Spleen (tissue), 11 donors: Measurements from ENCODE around the gene ZNF814. TPM values are rescaled to one million over a fixed set of nuclear protein-coding genes. Genes with fewer than 3 reads are reported as not detected.

Experiments used
- DNase-seq: peaks from one replicate; pipeline ENCODE4 v3.0.0-alpha.2; 2020
- H3K27ac ChIP-seq, 8 donors: fragments of 200-600 bp; sonication (generic) in 7 of 8; 1 replicate in 4 of 8; 2 replicates in 4 of 8; pipeline versions ENCODE4 v1.5.0 to v1.8.0; 2016 to 2021; ENCODE audit warnings: inconsistent platforms in 4 of 8, mild to moderate bottlenecking in 4 of 8, moderate library complexity in 1 of 8
- H3K27me3 ChIP-seq, 7 donors: fragments of 200-600 bp; sonication (generic) in 6 of 7; replicated peaks in 1 of 7; 1 replicate in 4 of 7; 2 replicates in 3 of 7; pipeline versions ENCODE4 v1.5.0 to v1.8.0; 2016 to 2021; ENCODE audit warnings: inconsistent platforms in 3 of 7, mild to moderate bottlenecking in 1 of 7
- H3K36me3 ChIP-seq, 6 donors: fragments of 200-600 bp; sonication (generic) in 5 of 6; 1 replicate in 4 of 6; 2 replicates in 2 of 6; pipeline versions ENCODE4 v1.5.0 to v1.8.0; 2016 to 2021; ENCODE audit warnings: inconsistent platforms in 2 of 6
- H3K4me1 ChIP-seq, 6 donors: fragments of 200-600 bp; sonication (generic) in 5 of 6; 1 replicate in 3 of 6; 2 replicates in 3 of 6; pipeline versions ENCODE4 v1.5.0 to v1.8.0; 2016 to 2021; ENCODE audit warnings: inconsistent platforms in 3 of 6
- H3K4me3 ChIP-seq, 8 donors: fragments of 200-600 bp; sonication (generic) in 7 of 8; 1 replicate in 4 of 8; 2 replicates in 4 of 8; pipeline versions ENCODE4 v1.5.0 to v1.8.0; 2016 to 2021; ENCODE audit warnings: inconsistent platforms in 4 of 8, mild to moderate bottlenecking in 4 of 8, moderate library complexity in 2 of 8
- H3K9me3 ChIP-seq, 8 donors: fragments of 200-600 bp; sonication (generic) in 7 of 8; 1 replicate in 4 of 8; 2 replicates in 4 of 8; pipeline versions ENCODE4 v1.5.0 to v1.8.0; 2016 to 2021; ENCODE audit warnings: inconsistent platforms in 4 of 8
- POLR2A ChIP-seq, 3 donors: fragments of 450-650 bp; IDR thresholded peaks; one replicate each; pipeline ENCODE4 v1.5.1; 2017; ENCODE audit warnings: antibody characterized with exemption in 3 of 3, mild to moderate bottlenecking in 1 of 3
- POLR2AphosphoS5 ChIP-seq, 3 donors: sonication (generic); formaldehyde crosslinking; IDR thresholded peaks; one replicate each; pipeline ENCODE4 v1.5.1; 2017; ENCODE audit warnings: antibody characterized with exemption in 3 of 3
- WGBS, 5 donors: extraction: QIAGEN DNeasy Blood & Tissue Kit in 3 of 5; methylation state at CpG; one replicate each; pipeline versions ENCODE4 v1.1.5 to v1.1.7; 2013 to 2018; 5-methylcytosine and 5-hydroxymethylcytosine counted together
- intact Hi-C: fragments of 100-400 bp; cut with DNase I; formaldehyde crosslinking; loops from one replicate; pipeline ENCODE4 v1.15.0; 2023; ENCODE audit warnings: low total_unique reads
- polyA plus RNA-seq, 3 donors: library from polyadenylated mRNA; stranded (reverse); fragments of 200-250 nt; gene quantifications; one replicate each; pipeline ENCODE4 v1.2.1, GENCODE V29; 2013
- total RNA-seq, 7 donors: library from RNA; depleted of rRNA in 3 of 7; stranded (reverse); fragments of >200 nt in 3 of 7; fragmentation: NEBNext Ultra II Directional in 4 of 7; extraction: Animal tissue kit (Norgen Biotek cat#: 25700) in 4 of 7; gene quantifications; one replicate each; pipeline versions ENCODE4 v1.1.0 to v1.2.1, GENCODE V29; 2016 to 2021
- TF ChIP-seq, protein P1 (sequence below), 11 experiments: fragments of 200-600 bp in 7 of 11; fragments of 450-650 bp in 4 of 11; sonication (generic) in 4 of 11; IDR thresholded peaks in 8 of 11; conservative IDR thresholded peaks in 3 of 11; 1 replicate in 7 of 11; 2 replicates in 4 of 11; pipeline versions ENCODE4 v1.4.0 to v1.8.0; 2016 to 2021; ENCODE audit warnings: antibody characterized with exemption in 11 of 11, inconsistent platforms in 4 of 11, mild to moderate bottlenecking in 1 of 11
- donor health status: healthy with polysubstance abuse.
- donor health status: DM: no; HTN: no; CAD: no; lungs with moderate emphysema.
- donor health status: DM: no; HTN: no; CAD: no.
- donor health status: Bipolar disorder and iron deficiency.
- donor health status: healthy.
- donor health status: DM: no; HTN: no; CAD: no.
- donor health status: DM: yes; HTN: yes; CAD: no.

Gene ZNF814
- total and polyA plus RNA-seq, 10 donors, result 15.4 to 48.1 (median 30.7) TPM

DNA sequence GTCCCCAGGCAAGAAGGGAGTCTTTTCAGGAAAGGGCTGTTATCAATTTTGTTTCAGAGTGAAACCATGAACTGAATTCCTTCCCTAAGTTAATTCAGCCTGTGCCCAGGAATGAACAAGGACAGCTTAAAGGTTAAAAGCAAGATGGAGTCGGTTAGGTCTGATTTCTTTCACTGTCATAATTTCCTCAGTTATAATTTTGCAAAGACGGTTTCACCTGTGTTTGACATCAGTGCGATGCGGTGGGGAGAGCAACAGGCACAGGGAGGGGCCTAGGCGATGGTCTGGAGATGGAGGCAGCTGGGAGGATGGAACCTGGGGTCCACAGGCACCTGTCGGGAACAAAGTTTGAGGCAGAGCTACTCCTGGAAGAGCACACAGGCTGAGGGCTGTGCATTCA lies 68.2 kb downstream of the ZNF814 start:
- intact Hi-C loops, result no loop called here
- Histone ChIP-seq H3K27me3 (no peaks in the 10 kb centered on the region), H3K4me1 (peaks cover 0 to 48% (median 28%) of the 10 kb centered on the region in 6 donors), H3K36me3 (peaks cover 0 to 38% (median 0%) of the 10 kb centered on the region in 6 donors), H3K27ac (peak overlapping the region in 5 of 8 donors; percentile 81 to 88 (median 85)), H3K4me3 (peak overlapping the region in 7 of 8 donors; percentile 67 to 85 (median 75)), H3K9me3 (no peaks in the 10 kb centered on the region)
- WGBS, 5 donors, result 79 to 93% (median 86%) methylated on average over 6 of the region's 6 CpGs
- TF ChIP-seq POLR2AphosphoS5 (IDR thresholded peaks at IDR 0.05) (peak in 1 of 3 donors; percentile 7), POLR2A (IDR thresholded peaks at IDR 0.05) (no peak)
- no peak for DNase-seq

DNA sequence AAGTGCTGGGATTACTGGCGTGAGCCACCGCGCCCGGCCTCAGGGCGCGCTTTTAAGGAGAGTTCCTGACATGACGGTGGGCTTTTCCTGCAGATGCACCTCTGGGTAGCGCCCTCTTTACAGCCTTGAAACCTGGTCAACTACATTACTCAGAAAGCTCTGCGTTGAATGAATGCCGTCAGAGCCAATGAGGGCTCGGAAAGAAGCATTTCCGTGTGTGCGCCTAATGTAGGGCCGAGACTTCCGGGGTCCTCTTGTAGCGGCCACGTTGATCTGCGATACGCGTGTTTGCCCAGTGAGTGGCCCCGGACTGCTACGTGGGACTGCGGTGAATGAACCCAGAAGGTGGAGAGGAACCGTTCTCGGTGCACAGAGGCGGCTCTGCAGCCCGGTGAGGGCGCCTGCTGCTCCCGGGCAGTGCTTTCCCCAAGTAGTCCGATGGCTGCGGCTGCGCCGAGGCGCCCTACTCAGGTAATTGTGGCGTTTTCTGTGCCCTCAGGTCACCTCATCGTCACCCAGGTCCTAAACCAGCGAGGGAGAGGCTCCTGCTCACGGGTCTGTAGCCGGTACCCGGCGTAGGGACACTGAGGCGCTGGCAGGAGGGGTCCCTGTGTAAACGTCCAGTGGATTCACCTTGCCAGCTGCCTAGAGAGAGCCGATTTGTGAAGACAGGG lies 69.2 kb downstream of the ZNF814 start:
- WGBS, 5 donors, result 0 to 1% (median 0%) methylated on average over 31 to 44 of the region's 44 CpGs
- Histone ChIP-seq H3K4me3 (peak overlapping the region; percentile 67 to 95 (median 76)), H3K9me3 (no peaks in the 10 kb centered on the region), H3K4me1 (peaks cover 0 to 56% (median 34%) of the 10 kb centered on the region in 6 donors), H3K27ac (peak overlapping the region; percentile 74 to 91 (median 85)), H3K36me3 (peaks cover 0 to 29% (median 0%) of the 10 kb centered on the region in 6 donors), H3K27me3 (no peaks in the 10 kb centered on the region)
- TF ChIP-seq, protein P1, sequence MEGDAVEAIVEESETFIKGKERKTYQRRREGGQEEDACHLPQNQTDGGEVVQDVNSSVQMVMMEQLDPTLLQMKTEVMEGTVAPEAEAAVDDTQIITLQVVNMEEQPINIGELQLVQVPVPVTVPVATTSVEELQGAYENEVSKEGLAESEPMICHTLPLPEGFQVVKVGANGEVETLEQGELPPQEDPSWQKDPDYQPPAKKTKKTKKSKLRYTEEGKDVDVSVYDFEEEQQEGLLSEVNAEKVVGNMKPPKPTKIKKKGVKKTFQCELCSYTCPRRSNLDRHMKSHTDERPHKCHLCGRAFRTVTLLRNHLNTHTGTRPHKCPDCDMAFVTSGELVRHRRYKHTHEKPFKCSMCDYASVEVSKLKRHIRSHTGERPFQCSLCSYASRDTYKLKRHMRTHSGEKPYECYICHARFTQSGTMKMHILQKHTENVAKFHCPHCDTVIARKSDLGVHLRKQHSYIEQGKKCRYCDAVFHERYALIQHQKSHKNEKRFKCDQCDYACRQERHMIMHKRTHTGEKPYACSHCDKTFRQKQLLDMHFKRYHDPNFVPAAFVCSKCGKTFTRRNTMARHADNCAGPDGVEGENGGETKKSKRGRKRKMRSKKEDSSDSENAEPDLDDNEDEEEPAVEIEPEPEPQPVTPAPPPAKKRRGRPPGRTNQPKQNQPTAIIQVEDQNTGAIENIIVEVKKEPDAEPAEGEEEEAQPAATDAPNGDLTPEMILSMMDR (IDR thresholded peaks at IDR 0.05 in 8 of 11, conservative IDR thresholded peaks at IDR 0.05 in 3 of 11), result peak in 1 of 11 experiments; percentile 9
- TF ChIP-seq POLR2AphosphoS5 (IDR thresholded peaks at IDR 0.05), result peak; percentile 87 to 91 (median 87)
- TF ChIP-seq POLR2A (IDR thresholded peaks at IDR 0.05), result peak in 1 of 3 donors; percentile 52
- intact Hi-C loops, result no loop called here
- peak; percentile 91 for DNase-seq

DNA sequence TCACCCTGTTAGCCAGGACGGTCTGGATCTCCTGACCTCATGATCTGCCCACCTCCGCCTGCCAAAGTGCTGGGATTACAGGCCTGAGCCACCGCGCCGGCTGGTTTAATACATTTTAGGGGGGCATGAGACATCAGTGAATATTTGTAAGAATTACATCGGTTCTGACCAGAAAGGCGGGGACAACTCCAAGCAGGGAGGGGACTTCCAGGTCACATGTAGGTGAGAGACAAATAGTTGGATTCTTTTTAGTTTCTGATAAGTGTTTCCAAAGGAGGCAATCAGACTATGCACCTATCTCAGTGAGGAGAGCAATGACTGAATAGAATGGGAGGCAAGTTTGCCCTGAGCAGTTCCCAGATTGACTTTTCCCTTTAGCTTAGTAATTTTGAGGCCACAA lies 70.5 kb downstream of the ZNF814 start:
- no peaks in the 10 kb centered on the region for H3K9me3 ChIP-seq
- H3K27ac ChIP-seq, result peak overlapping the region in 1 of 8 donors; percentile 88
- TF ChIP-seq, protein P1 (IDR thresholded peaks at IDR 0.05 in 8 of 11, conservative IDR thresholded peaks at IDR 0.05 in 3 of 11), result no peak
- TF ChIP-seq POLR2AphosphoS5 (IDR thresholded peaks at IDR 0.05), result no peak
- TF ChIP-seq POLR2A (IDR thresholded peaks at IDR 0.05), result no peak
- WGBS, 5 donors, result 87 to 96% (median 93%) methylated on average over 7 of the region's 7 CpGs
- H3K27me3 ChIP-seq, result no peaks in the 10 kb centered on the region
- H3K4me1 ChIP-seq, result peaks cover 4 to 61% (median 39%) of the 10 kb centered on the region in 6 donors
- DNase-seq, result no peak
- intact Hi-C loops, result no loop called here
- peak overlapping the region in 1 of 8 donors; percentile 75 for H3K4me3 ChIP-seq
- H3K36me3 ChIP-seq, result peaks cover 0 to 19% (median 0%) of the 10 kb centered on the region in 6 donors

DNA sequence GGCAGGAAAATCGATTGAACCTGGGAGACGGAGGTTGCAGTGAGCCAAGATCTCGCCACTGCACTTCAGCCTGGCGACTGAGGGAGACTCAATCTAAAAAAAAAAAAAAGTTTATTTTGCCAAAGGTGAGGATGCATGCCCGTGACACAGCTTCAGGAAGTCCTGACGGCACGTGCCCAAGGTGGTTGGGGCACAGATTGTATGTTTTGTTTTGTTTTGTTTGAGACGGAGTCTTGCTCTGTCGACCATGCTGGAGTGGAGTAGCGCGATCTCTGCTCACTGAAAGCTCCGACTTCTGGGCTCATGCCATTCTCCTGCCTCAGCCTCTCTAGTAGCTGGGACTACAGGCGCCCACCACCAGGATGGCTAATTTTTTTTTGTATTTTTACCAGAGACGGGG lies 70.9 kb downstream of the ZNF814 start:
- Histone ChIP-seq H3K9me3 (no peaks in the 10 kb centered on the region), H3K36me3 (peaks cover 0 to 15% (median 0%) of the 10 kb centered on the region in 6 donors), H3K27ac (no peak overlapping the region), H3K4me1 (peaks cover 5 to 63% (median 40%) of the 10 kb centered on the region in 6 donors), H3K27me3 (no peaks in the 10 kb centered on the region), H3K4me3 (peak overlapping the region in 1 of 8 donors; percentile 75)
- 91 to 97% (median 93%) methylated on average over 14 of the region's 14 CpGs for WGBS, 5 donors
- TF ChIP-seq, protein P1 (IDR thresholded peaks at IDR 0.05 in 8 of 11, conservative IDR thresholded peaks at IDR 0.05 in 3 of 11), result no peak
- TF ChIP-seq POLR2AphosphoS5 (IDR thresholded peaks at IDR 0.05), result no peak
- no peak for TF ChIP-seq POLR2A (IDR thresholded peaks at IDR 0.05)
- intact Hi-C loops, result no loop called here
- DNase-seq, result no peak
